ENCODE measurements around the gene TEKT2. TPM values are rescaled to one million over a fixed set of nuclear protein-coding genes. Genes with fewer than 3 reads are reported as not detected.
A peak's percentile ranks its signal among the peaks of the same experiment; 100 is the strongest.

TEKT2 gene
- total RNA-seq, 2 experiments from 2014 or later: 0.22 to 0.33 TPM

- H3K4me1 Mint-ChIP-seq (ENCODE audit: low read depth): peaks cover 23% of the 10 kb centered on the region
- Histone ChIP-seq H3K9me3 (ENCODE audit: control insufficient read depth in 1 of 2, insufficient read depth in 1 of 2, low read length in 2 of 2) (peaks cover 0 to 4% of the 10 kb centered on the region in 2 experiments), H3K4me1 (ENCODE audit: insufficient read depth, low read length) (peaks cover 46% of the 10 kb centered on the region), H3K27ac (ENCODE audit: low read depth in 1 of 2, low read length in 2 of 2) (no peak overlapping the region), H3K36me3 (ENCODE audit: insufficient read depth, low read length) (peaks cover 50% of the 10 kb centered on the region), H3K4me3 (ENCODE audit: low read length) (no peak overlapping the region), H3K27me3 (ENCODE audit: control insufficient read depth in 1 of 2, insufficient read depth in 2 of 2, low read length in 2 of 2) (peaks cover 0 to 3% of the 10 kb centered on the region in 2 experiments)
- no peak overlapping the region for H3K4me3 Mint-ChIP-seq
- DNase-seq: peak in 1 of 14 experiments; percentile 17
- no peak for ATAC-seq (ENCODE audit: poor library complexity)
- peak overlapping the region; percentile 37 for H3K27ac Mint-ChIP-seq
- peaks cover 5% of the 10 kb centered on the region for H3K27me3 Mint-ChIP-seq
- CTCF ChIA-PET: no interaction called here
- intact Hi-C loops (cut with DNase I, micrococcal nuclease): loop anchor here in 1 of 2 experiments (10.0 kb wide), 1 partner anchor 1344 kb away; no protein-coding TSS in a partner anchor
- TF ChIP-seq, protein P1, sequence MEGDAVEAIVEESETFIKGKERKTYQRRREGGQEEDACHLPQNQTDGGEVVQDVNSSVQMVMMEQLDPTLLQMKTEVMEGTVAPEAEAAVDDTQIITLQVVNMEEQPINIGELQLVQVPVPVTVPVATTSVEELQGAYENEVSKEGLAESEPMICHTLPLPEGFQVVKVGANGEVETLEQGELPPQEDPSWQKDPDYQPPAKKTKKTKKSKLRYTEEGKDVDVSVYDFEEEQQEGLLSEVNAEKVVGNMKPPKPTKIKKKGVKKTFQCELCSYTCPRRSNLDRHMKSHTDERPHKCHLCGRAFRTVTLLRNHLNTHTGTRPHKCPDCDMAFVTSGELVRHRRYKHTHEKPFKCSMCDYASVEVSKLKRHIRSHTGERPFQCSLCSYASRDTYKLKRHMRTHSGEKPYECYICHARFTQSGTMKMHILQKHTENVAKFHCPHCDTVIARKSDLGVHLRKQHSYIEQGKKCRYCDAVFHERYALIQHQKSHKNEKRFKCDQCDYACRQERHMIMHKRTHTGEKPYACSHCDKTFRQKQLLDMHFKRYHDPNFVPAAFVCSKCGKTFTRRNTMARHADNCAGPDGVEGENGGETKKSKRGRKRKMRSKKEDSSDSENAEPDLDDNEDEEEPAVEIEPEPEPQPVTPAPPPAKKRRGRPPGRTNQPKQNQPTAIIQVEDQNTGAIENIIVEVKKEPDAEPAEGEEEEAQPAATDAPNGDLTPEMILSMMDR (IDR thresholded peaks at IDR 0.05): no peak
- H3K9me3 Mint-ChIP-seq: no peaks in the 10 kb centered on the region
- peaks cover 51% of the 10 kb centered on the region for H3K36me3 Mint-ChIP-seq (ENCODE audit: low read depth)
- POLR2A ChIA-PET: interaction anchor here (1.3 kb wide), 1 partner anchor 133 kb away, joined by 6 read pairs; the partner anchor contains the start of gene THRAP3
These were observed 7.2 kb downstream of the TEKT2 start for GRCh38 chr1:36091141-36091540.

- CTCF ChIA-PET: no interaction called here
- intact Hi-C loops (cut with DNase I, micrococcal nuclease): loop anchor here in 1 of 2 experiments (10.0 kb wide), 1 partner anchor 1343 kb away; no protein-coding TSS in a partner anchor
- H3K36me3 Mint-ChIP-seq (ENCODE audit: low read depth): peaks cover 55% of the 10 kb centered on the region
- DNase-seq: peak in 1 of 14 experiments; percentile 25
- H3K4me3 Mint-ChIP-seq: peak overlapping the region; percentile 59
- H3K27me3 ChIP-seq (ENCODE audit: control insufficient read depth in 1 of 2, insufficient read depth in 2 of 2, low read length in 2 of 2): no peaks in the 10 kb centered on the region
- no peak for ATAC-seq (ENCODE audit: poor library complexity)
- H3K36me3 ChIP-seq (ENCODE audit: insufficient read depth, low read length): peaks cover 53% of the 10 kb centered on the region
- H3K4me1 ChIP-seq (ENCODE audit: insufficient read depth, low read length): peaks cover 46% of the 10 kb centered on the region
- H3K27ac ChIP-seq (ENCODE audit: low read depth in 1 of 2, low read length in 2 of 2): no peak overlapping the region
- H3K9me3 Mint-ChIP-seq: no peaks in the 10 kb centered on the region
- H3K27ac Mint-ChIP-seq: peak overlapping the region; percentile 37
- H3K4me1 Mint-ChIP-seq (ENCODE audit: low read depth): peaks cover 23% of the 10 kb centered on the region
- no peak overlapping the region for H3K4me3 ChIP-seq (ENCODE audit: low read length)
- TF ChIP-seq, protein P1 (IDR thresholded peaks at IDR 0.05): no peak
- no peaks in the 10 kb centered on the region for H3K9me3 ChIP-seq (ENCODE audit: control insufficient read depth in 1 of 2, insufficient read depth in 1 of 2, low read length in 2 of 2)
- H3K27me3 Mint-ChIP-seq: no peaks in the 10 kb centered on the region
- POLR2A ChIA-PET: no interaction called here
These were observed 7.8 kb downstream of the TEKT2 start for GRCh38 chr1:36091698-36092097.

DNA sequence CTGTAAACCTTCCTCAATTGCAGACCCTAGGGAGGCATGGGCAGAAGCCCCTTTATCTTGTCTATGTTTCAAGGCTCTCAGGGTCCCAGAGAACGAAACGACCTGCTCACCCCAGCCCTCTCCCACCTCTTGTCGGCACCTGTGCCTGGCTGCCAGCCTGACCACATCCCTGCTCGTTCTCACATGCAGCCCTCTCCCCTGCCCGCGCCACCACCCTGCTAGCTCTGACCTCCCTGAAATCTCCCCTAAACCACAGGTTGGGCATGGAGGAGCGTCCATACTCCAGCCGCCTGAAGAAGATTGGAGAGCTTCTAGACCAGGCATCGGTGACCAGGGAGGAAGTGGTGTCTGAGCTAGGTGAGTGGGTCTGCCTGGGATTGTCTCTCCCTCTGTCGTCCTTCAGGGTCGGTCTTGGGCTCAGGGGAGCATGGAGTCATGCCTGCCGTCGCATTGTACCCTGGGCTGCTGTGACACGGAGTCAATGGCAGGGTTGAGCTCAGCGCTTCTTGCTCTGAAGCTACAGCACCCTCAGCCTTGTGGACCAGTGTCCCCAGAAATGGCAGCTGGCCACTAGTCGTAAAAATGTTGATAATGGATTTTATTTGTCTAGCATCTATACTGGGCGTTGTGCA lies 8.4 kb downstream of the TEKT2 start:
- DNase-seq (peak in 1 of 14 experiments; percentile 14), ATAC-seq (ENCODE audit: poor library complexity) (no peak)
- Mint-ChIP-seq H3K36me3 (ENCODE audit: low read depth) (peaks cover 57% of the 10 kb centered on the region), H3K27ac (no peak overlapping the region), H3K4me1 (ENCODE audit: low read depth) (peaks cover 23% of the 10 kb centered on the region), H3K9me3 (no peaks in the 10 kb centered on the region), H3K4me3 (peak overlapping the region; percentile 30), H3K27me3 (no peaks in the 10 kb centered on the region)
- no peak overlapping the region for H3K27ac ChIP-seq (ENCODE audit: low read depth in 1 of 2, low read length in 2 of 2)
- peaks cover 46% of the 10 kb centered on the region for H3K4me1 ChIP-seq (ENCODE audit: insufficient read depth, low read length)
- H3K36me3 ChIP-seq (ENCODE audit: insufficient read depth, low read length): peaks cover 53% of the 10 kb centered on the region
- no peaks in the 10 kb centered on the region for H3K27me3 ChIP-seq (ENCODE audit: control insufficient read depth in 1 of 2, insufficient read depth in 2 of 2, low read length in 2 of 2)
- no peak overlapping the region for H3K4me3 ChIP-seq (ENCODE audit: low read length)
- ChIA-PET CTCF (no interaction called here), POLR2A (no interaction called here)
- TF ChIP-seq, protein P1 (IDR thresholded peaks at IDR 0.05): no peak
- intact Hi-C loops (cut with DNase I, micrococcal nuclease): loop anchor here in 1 of 2 experiments (10.0 kb wide), 1 partner anchor 1343 kb away; no protein-coding TSS in a partner anchor
- H3K9me3 ChIP-seq (ENCODE audit: control insufficient read depth in 1 of 2, insufficient read depth in 1 of 2, low read length in 2 of 2): no peaks in the 10 kb centered on the region

Measured in CD4-positive, alpha-beta T cell (primary cell).